ENCODE results near the gene GPR35. TPM values are rescaled to one million over a fixed set of nuclear protein-coding genes. Genes with fewer than 3 reads are reported as not detected.

GPR35 gene
- total RNA-seq, 4 donors from 2014 or later, result 91.1 to 244 (median 136) TPM

- intact Hi-C loops (cut with DNase I; ENCODE audit: low total_unique reads) (no loop called here), in situ Hi-C loops (cut with MboI; ENCODE audit: low pct_ligation_motif_present in 1 of 4, low pct_unique_long_range_greater_than_20kb in 1 of 4, low sequenced_read_pairs in 3 of 4) (no loop called here)
- no peaks in the 10 kb centered on the region for H3K4me1 ChIP-seq
- peaks cover 64% of the 10 kb centered on the region for H3K27me3 ChIP-seq
- H3K9me3 ChIP-seq, result no peaks in the 10 kb centered on the region
- no peak overlapping the region for H3K27ac ChIP-seq
- TF ChIP-seq POLR2A (IDR thresholded peaks at IDR 0.05) (no peak), POLR2AphosphoS5 (IDR thresholded peaks at IDR 0.05) (no peak), CTCF (IDR thresholded peaks at IDR 0.05) (no peak), EP300 (IDR thresholded peaks at IDR 0.05; ENCODE audit: low read depth) (no peak)
- DNase-seq, result no peak
- 76% methylated on average over 36 of the region's 36 CpGs; no CpG with 5 or more reads in 1 of the 2 donors for WGBS, 2 donors (ENCODE audit: low coverage in 1 of 2)
- no peak overlapping the region for H3K4me3 ChIP-seq
- no peaks in the 10 kb centered on the region for H3K36me3 ChIP-seq
Observed at GRCh38 chr2:240646176-240646899, 21.1 kb downstream of the GPR35 start.

GRCh38 chr2:240646900-240647502, 21.7 kb downstream of the GPR35 start:
- in situ Hi-C loops (cut with MboI; ENCODE audit: low pct_ligation_motif_present in 1 of 4, low pct_unique_long_range_greater_than_20kb in 1 of 4, low sequenced_read_pairs in 3 of 4) (no loop called here), intact Hi-C loops (cut with DNase I; ENCODE audit: low total_unique reads) (no loop called here)
- WGBS, 2 donors (ENCODE audit: low coverage in 1 of 2), result 70% methylated on average over 21 of the region's 30 CpGs; no CpG with 5 or more reads in 1 of the 2 donors
- no peak for DNase-seq
- Histone ChIP-seq H3K4me3 (no peak overlapping the region), H3K36me3 (no peaks in the 10 kb centered on the region), H3K27ac (no peak overlapping the region), H3K4me1 (no peaks in the 10 kb centered on the region), H3K9me3 (no peaks in the 10 kb centered on the region), H3K27me3 (peaks cover 66% of the 10 kb centered on the region)
- TF ChIP-seq EP300 (IDR thresholded peaks at IDR 0.05; ENCODE audit: low read depth) (no peak), POLR2AphosphoS5 (IDR thresholded peaks at IDR 0.05) (no peak), POLR2A (IDR thresholded peaks at IDR 0.05) (no peak), CTCF (IDR thresholded peaks at IDR 0.05) (no peak)

GRCh38 chr2:240647503-240648154, 22.3 kb downstream of the GPR35 start:
- Histone ChIP-seq H3K4me3 (no peak overlapping the region), H3K9me3 (no peaks in the 10 kb centered on the region), H3K27ac (no peak overlapping the region), H3K27me3 (peaks cover 63% of the 10 kb centered on the region), H3K36me3 (no peaks in the 10 kb centered on the region), H3K4me1 (no peaks in the 10 kb centered on the region)
- TF ChIP-seq CTCF (IDR thresholded peaks at IDR 0.05), result no peak
- TF ChIP-seq EP300 (IDR thresholded peaks at IDR 0.05; ENCODE audit: low read depth), result no peak
- in situ Hi-C loops (cut with MboI; ENCODE audit: low pct_ligation_motif_present in 1 of 4, low pct_unique_long_range_greater_than_20kb in 1 of 4, low sequenced_read_pairs in 3 of 4), result no loop called here
- no peak for DNase-seq
- 74% methylated on average over 22 of the region's 22 CpGs; no CpG with 5 or more reads in 1 of the 2 donors for WGBS, 2 donors (ENCODE audit: low coverage in 1 of 2)
- intact Hi-C loops (cut with DNase I; ENCODE audit: low total_unique reads), result no loop called here

- intact Hi-C loops (cut with DNase I; ENCODE audit: low total_unique reads) (no loop called here), in situ Hi-C loops (cut with MboI; ENCODE audit: low pct_ligation_motif_present in 1 of 4, low pct_unique_long_range_greater_than_20kb in 1 of 4, low sequenced_read_pairs in 3 of 4) (no loop called here)
- no peak for TF ChIP-seq EP300 (IDR thresholded peaks at IDR 0.05; ENCODE audit: low read depth)
- no peak for TF ChIP-seq CTCF (IDR thresholded peaks at IDR 0.05)
- no peak for TF ChIP-seq POLR2A (IDR thresholded peaks at IDR 0.05)
- no peak for TF ChIP-seq POLR2AphosphoS5 (IDR thresholded peaks at IDR 0.05)
- H3K4me3 ChIP-seq, result no peak overlapping the region
- H3K9me3 ChIP-seq, result no peaks in the 10 kb centered on the region
- peaks cover 63% of the 10 kb centered on the region for H3K27me3 ChIP-seq
- no peaks in the 10 kb centered on the region for H3K36me3 ChIP-seq
- 75% methylated on average over 6 of the region's 6 CpGs; no CpG with 5 or more reads in 1 of the 2 donors for WGBS, 2 donors (ENCODE audit: low coverage in 1 of 2)
- DNase-seq, result no peak
- no peak overlapping the region for H3K27ac ChIP-seq
- H3K4me1 ChIP-seq, result no peaks in the 10 kb centered on the region
Observed at GRCh38 chr2:240648155-240648649, 22.9 kb downstream of the GPR35 start.
